ENCODE measurements around the gene CNKSR3. TPM values are rescaled to one million over a fixed set of nuclear protein-coding genes. Genes with fewer than 3 reads are reported as not detected.

CNKSR3 gene
- total and polyA plus RNA-seq, 2 of the 8 experiments (the other 6 are each of a cell fraction or from before 2014, with no cell fraction given), result 1.2 to 6.2 TPM

GRCh38 chr6:154445417-154445816, 65.1 kb downstream of the CNKSR3 start (continued):
- no peak for TF ChIP-seq CHD7 (IDR thresholded peaks at IDR 0.05; ENCODE audit: insufficient replicate concordance, low read length)
- no peak for TF ChIP-seq SUZ12 (IDR thresholded peaks at IDR 0.05; ENCODE audit: low read length)
- TF ChIP-seq HDAC6 (IDR thresholded peaks at IDR 0.05; ENCODE audit: low read depth, low read length), result no peak
- TF ChIP-seq GTF2F1 (IDR thresholded peaks at IDR 0.05; ENCODE audit: borderline replicate concordance, low read depth, low read length), result no peak
- no peak for TF ChIP-seq EGR1 (IDR thresholded peaks at IDR 0.05; ENCODE audit: borderline replicate concordance, low read depth, low read length)
- no peak for TF ChIP-seq SIX5 (IDR thresholded peaks at IDR 0.05; ENCODE audit: low read depth, low read length)
